LNCAP (cell line): ENCODE data around the gene SIVA1.

Source experiments
- TF ChIP-seq, protein P1 (sequence below): fragments of 450-650 bp; IDR thresholded peaks from 2 replicates; pipeline ENCODE4 v1.5.1; 2017; ENCODE audit warnings: mild to moderate bottlenecking

The SIVA1 gene

DNA sequence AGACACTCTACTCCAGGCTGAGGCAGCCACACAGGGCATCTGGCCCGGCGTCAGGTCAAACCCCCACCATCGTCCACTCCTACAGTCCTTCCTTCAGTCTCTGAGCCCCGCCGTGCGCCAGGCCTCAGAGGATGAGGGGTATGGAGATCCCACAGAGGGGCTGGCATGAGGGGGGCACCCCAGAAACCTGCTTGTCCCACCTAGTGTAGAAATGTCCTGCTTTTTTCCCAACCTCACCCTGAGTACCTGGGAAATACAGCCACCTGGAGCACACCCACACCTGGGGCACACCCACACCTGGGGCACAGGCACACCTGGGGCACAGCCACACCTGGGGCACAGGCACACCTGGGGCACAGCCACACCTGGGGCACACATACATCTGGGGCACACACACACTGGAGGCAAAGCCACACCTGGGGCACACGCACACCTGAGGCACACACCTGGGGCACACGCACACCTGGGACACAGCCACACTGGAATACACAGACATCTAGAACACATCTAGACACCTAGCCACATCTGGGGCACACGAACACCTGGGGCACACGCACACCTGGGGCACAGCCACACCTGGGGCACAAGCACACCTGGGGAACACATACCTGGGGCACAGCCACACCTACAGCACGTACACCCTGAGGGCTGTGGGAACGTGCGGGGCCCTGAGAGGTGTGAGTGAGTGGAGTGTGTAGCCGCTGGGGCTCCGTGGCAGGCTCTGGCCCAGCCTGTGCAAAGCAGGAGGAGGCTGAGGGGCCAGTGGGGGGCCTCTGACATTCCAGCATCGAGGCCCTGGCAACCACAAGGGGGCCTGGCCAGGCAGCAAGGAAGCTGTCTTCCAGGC is 24.2 kb downstream of the SIVA1 start:
- TF ChIP-seq, protein P1, sequence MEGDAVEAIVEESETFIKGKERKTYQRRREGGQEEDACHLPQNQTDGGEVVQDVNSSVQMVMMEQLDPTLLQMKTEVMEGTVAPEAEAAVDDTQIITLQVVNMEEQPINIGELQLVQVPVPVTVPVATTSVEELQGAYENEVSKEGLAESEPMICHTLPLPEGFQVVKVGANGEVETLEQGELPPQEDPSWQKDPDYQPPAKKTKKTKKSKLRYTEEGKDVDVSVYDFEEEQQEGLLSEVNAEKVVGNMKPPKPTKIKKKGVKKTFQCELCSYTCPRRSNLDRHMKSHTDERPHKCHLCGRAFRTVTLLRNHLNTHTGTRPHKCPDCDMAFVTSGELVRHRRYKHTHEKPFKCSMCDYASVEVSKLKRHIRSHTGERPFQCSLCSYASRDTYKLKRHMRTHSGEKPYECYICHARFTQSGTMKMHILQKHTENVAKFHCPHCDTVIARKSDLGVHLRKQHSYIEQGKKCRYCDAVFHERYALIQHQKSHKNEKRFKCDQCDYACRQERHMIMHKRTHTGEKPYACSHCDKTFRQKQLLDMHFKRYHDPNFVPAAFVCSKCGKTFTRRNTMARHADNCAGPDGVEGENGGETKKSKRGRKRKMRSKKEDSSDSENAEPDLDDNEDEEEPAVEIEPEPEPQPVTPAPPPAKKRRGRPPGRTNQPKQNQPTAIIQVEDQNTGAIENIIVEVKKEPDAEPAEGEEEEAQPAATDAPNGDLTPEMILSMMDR = no peak

DNA sequence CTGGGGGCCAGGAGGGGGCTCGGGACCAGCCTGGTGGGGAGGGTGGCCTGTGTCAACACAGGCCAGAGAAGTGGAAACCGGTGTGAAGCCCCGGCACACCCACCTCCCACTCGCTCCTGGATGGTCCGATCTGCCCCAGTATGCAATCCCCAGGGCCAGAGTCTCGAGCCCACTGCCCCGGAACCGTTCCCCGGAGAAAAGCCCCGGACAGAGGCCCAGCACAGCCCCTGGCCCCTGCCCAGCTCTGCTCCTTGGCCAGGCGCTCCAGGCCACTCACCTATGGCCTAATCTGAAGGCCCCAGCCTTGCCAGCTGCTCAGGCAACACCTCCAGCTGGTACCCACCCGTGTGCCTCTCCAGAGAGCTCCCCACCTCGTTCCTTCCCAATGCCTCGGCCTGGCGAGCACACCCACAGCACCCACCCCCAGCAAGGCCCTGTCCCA is 24.9 kb downstream of the SIVA1 start:
- TF ChIP-seq, protein P1 = no peak

- TF ChIP-seq, protein P1 = no peak
Measured at GRCh38 chr14:104778694-104779331, 25.9 kb downstream of the SIVA1 start.

DNA sequence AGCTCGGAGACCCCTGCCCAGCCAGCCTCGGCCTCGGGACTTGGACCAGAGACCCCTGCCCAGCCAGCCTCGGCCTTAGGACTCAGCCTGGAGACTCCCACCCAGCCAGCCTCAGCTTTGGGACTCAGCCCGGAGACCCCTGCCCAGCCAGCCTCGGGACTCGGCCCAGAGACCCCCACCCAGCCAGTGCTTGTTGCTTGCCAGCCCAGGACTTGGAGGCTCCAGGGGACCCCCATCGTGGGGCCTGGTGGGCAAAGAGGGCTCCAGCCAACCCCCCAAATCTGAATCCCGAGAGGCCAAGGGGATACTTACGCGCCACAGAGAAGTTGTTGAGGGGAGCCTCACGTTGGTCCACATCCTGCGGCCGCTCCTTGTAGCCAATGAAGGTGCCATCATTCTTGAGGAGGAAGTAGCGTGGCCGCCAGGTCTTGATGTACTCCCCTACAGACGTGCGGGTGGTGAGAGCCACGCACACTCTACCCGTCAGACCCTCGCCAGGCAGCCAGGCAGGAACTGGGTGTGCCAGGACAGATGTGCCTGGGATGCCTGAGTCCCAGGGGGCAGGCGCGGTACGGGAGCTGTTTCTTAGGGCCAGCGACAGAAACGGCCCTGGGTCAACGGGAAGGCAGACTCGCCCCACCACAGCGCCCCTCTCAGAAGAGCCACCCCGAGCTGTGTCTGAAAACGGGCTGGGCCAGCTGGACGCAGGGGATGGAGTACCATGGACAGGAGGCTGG is 27.0 kb downstream of the SIVA1 start:
- TF ChIP-seq, protein P1 = no peak

DNA sequence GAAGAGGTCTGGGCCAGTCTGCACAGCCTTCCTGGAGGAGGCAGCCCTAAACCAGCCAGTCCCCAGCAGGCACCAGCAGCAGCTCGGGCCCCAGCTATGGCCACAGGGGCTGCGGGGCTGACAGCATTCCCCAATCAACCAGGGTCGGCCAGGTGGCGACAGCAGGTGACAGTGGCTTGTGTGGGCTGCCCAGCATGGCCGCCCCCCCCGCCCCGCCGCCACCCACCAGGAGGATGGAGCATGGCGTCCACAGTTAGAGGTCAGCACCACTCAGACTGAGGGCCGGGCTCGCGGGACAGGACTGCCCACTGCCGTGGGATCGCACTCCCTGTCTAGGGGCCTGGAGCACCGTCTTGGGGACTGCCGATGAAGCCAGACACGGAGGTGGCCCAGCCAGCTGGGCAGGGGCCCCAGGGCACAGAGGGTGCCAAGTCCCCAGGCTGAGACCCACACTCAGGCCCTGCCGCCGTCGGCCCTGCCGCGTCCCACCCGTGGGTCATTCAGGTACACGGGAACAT is 27.6 kb downstream of the SIVA1 start:
- TF ChIP-seq, protein P1 = no peak

- TF ChIP-seq, protein P1 = no peak
Measured at GRCh38 chr14:104781271-104782077, 28.5 kb downstream of the SIVA1 start.
